ENCODE data around the gene STX10.

STX10 gene

GRCh38 chr19:13132471-13133180 is 17.5 kb downstream of the STX10 start:
- H3K4me3 ChIP-seq (ENCODE audit: low read length) = no peak overlapping the region
- no peak for DNase-seq (ENCODE audit: low read depth)

DNA sequence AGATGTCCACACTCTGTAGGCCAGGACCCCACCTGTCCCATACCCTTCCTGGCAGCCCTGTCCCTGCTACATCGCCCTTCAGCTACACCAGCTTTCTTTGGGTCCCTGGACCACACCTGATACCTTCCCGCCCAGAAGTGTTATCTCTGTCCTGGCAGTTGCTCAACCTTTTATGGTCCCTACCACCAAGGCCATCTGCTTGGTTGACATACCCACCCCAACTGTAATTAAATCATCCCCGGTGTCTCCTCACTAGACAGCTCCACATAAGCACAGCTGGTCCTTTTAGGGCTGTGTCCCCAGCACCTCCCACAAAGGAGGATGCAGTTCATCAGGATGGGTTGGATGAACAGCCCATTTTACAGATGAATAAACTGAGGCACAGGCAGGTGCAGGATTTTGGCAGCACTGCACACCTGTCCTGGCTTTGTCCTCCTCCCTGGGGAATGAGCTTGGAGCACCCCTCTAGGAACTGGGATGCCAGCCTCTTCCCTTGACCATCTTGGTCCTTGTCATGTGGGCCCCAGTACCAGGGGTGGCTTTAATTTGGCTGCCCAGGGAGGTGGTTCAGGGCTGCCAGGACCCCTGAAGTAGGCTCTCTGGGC is 19.2 kb downstream of the STX10 start:
- no peak overlapping the region for H3K4me3 ChIP-seq (ENCODE audit: low read length)
- DNase-seq (ENCODE audit: low read depth) = no peak
- TF ChIP-seq, protein P1, sequence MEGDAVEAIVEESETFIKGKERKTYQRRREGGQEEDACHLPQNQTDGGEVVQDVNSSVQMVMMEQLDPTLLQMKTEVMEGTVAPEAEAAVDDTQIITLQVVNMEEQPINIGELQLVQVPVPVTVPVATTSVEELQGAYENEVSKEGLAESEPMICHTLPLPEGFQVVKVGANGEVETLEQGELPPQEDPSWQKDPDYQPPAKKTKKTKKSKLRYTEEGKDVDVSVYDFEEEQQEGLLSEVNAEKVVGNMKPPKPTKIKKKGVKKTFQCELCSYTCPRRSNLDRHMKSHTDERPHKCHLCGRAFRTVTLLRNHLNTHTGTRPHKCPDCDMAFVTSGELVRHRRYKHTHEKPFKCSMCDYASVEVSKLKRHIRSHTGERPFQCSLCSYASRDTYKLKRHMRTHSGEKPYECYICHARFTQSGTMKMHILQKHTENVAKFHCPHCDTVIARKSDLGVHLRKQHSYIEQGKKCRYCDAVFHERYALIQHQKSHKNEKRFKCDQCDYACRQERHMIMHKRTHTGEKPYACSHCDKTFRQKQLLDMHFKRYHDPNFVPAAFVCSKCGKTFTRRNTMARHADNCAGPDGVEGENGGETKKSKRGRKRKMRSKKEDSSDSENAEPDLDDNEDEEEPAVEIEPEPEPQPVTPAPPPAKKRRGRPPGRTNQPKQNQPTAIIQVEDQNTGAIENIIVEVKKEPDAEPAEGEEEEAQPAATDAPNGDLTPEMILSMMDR (IDR thresholded peaks at IDR 0.05; ENCODE audit: insufficient read depth, low read depth, low read length, missing control alignments) = no peak

More at GRCh38 chr19:13132471-13133180, 17.5 kb downstream of the STX10 start:
- TF ChIP-seq, protein P1 (IDR thresholded peaks at IDR 0.05; ENCODE audit: insufficient read depth, low read depth, low read length, missing control alignments) = no peak

GRCh38 chr19:13129384-13129783 is 20.8 kb downstream of the STX10 start:
- H3K4me3 ChIP-seq (ENCODE audit: low read length) = no peak overlapping the region
- TF ChIP-seq, protein P1 (IDR thresholded peaks at IDR 0.05; ENCODE audit: insufficient read depth, low read depth, low read length, missing control alignments) = no peak
- no peak for DNase-seq (ENCODE audit: low read depth)

DNA sequence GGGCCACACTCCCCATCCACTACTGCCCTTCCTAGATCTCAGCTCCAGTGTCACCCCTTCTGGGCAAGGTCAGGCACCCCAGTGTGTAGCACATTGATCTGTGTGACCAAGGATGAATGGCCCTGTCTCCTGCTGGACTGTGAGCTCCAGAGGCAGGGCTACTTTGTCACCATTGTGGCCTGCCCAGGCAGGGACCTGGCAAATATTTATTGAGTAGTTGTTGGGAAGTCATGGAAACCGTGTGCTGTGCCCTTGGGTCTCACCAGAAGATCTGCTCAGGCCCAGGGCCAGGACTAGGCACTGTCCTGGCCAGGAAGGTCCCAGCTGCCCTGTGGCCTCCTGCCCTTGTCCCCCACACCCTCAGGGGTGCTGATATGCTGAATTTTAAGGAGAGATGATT is 21.6 kb downstream of the STX10 start:
- no peak for DNase-seq (ENCODE audit: low read depth)
- TF ChIP-seq, protein P1 (IDR thresholded peaks at IDR 0.05; ENCODE audit: insufficient read depth, low read depth, low read length, missing control alignments) = no peak
- H3K4me3 ChIP-seq (ENCODE audit: low read length) = no peak overlapping the region

GRCh38 chr19:13127811-13128575 is 22.2 kb downstream of the STX10 start:
- no peak for DNase-seq (ENCODE audit: low read depth)
- TF ChIP-seq, protein P1 (IDR thresholded peaks at IDR 0.05; ENCODE audit: insufficient read depth, low read depth, low read length, missing control alignments) = no peak
- H3K4me3 ChIP-seq (ENCODE audit: low read length) = no peak overlapping the region

- H3K4me3 ChIP-seq (ENCODE audit: low read length) = no peak overlapping the region
- DNase-seq (ENCODE audit: low read depth) = no peak
- TF ChIP-seq, protein P1 (IDR thresholded peaks at IDR 0.05; ENCODE audit: insufficient read depth, low read depth, low read length, missing control alignments) = no peak
Measured at GRCh38 chr19:13127051-13127450, 23.1 kb downstream of the STX10 start.
